HepG2 (cell line): ENCODE data around the gene ORC2. TPM values are rescaled to one million over a fixed set of nuclear protein-coding genes. Genes with fewer than 3 reads are reported as not detected.

Experiments used
- ADNP ChIP-seq: sonication (generic); formaldehyde crosslinking; IDR thresholded peaks from 2 replicates; pipeline ENCODE4 v1.4.0; 2020; ENCODE audit warnings: missing genetic modification reagents
- ARNT2 ChIP-seq: sonication (generic); formaldehyde crosslinking; IDR thresholded peaks from 2 replicates; pipeline ENCODE4 v1.8.0; 2022; ENCODE audit warnings: mild to moderate bottlenecking, low read depth, missing genetic modification reagents, moderate library complexity
- ATM ChIP-seq: fragments of 450-650 bp; IDR thresholded peaks from 2 replicates; pipeline ENCODE4 v1.7.1; 2017; ENCODE audit warnings: mild to moderate bottlenecking, borderline replicate concordance
- EP300 ChIP-seq, 3 experiments: sonication (generic) in 1 of 3; formaldehyde crosslinking in 1 of 3; IDR thresholded peaks; 2 replicates each; pipeline versions ENCODE4 v1.5.1 to v1.6.1; 2011 to 2020; ENCODE audit warnings: low read depth in 2 of 3, low read length in 2 of 3, borderline replicate concordance in 1 of 3, improper control_type of control experiment in 1 of 3, mild to moderate bottlenecking in 1 of 3, missing genetic modification reagents in 1 of 3, moderate library complexity in 1 of 3
- HDAC1 ChIP-seq: sonication (generic); formaldehyde crosslinking; IDR thresholded peaks from 2 replicates; pipeline ENCODE4 v1.5.1; 2020; ENCODE audit warnings: mild to moderate bottlenecking, missing genetic modification reagents
- TAF1 ChIP-seq: sonication (generic); formaldehyde crosslinking; IDR thresholded peaks from 2 replicates; pipeline ENCODE4 v1.4.0; 2020; ENCODE audit warnings: missing genetic modification reagents
- ZBTB7A ChIP-seq: sonication (generic); formaldehyde crosslinking; IDR thresholded peaks from 2 replicates; pipeline ENCODE4 v1.8.0; 2022; ENCODE audit warnings: mild to moderate bottlenecking, missing genetic modification reagents
- ZFP1 ChIP-seq: IDR thresholded peaks from 2 replicates; pipeline ENCODE4 v1.6.1; 2016
- ZFY ChIP-seq: sonication (generic); formaldehyde crosslinking; IDR thresholded peaks from 2 replicates; pipeline ENCODE4 v1.4.0; 2020; ENCODE audit warnings: missing genetic modification reagents
- ZNF775 ChIP-seq: sonication (generic); formaldehyde crosslinking; IDR thresholded peaks from 2 replicates; pipeline ENCODE4 v1.4.0; 2020; ENCODE audit warnings: missing genetic modification reagents, mild to moderate bottlenecking, moderate library complexity, borderline replicate concordance
- ZNF816 ChIP-seq: sonication (generic); formaldehyde crosslinking; IDR thresholded peaks from 2 replicates; pipeline ENCODE4 v1.8.0; 2022; ENCODE audit warnings: missing genetic modification reagents, mild to moderate bottlenecking, borderline replicate concordance
- polyA plus RNA-seq, 8 experiments: library from polyadenylated mRNA; depleted of rRNA in 3 of 8; stranded (reverse) in 7 of 8; unstranded in 1 of 8; fragments of >200 nt; fragmentation: Illumina TruSeq in 4 of 8; extraction: Trizol in 4 of 8; gene quantifications; 2 replicates each; pipeline versions ENCODE4 v1.2.1 to v1.2.3, GENCODE V29; 2011 to 2016; ENCODE audit warnings: low read depth in 4 of 8, missing spikeins in 1 of 8, mixed read lengths in 1 of 8; ENCODE audit not compliant: insufficient read depth in 1 of 8
- total RNA-seq, 5 experiments: library from RNA; depleted of rRNA; stranded (reverse); fragments of >200 nt; fragmentation: Illumina TruSeq; extraction: Trizol; gene quantifications; 2 replicates each; pipeline ENCODE4 v1.2.3, GENCODE V29; 2016; ENCODE audit warnings: low read depth in 1 of 5
- TF ChIP-seq, protein P1 (sequence below): sonication (generic); formaldehyde crosslinking; IDR thresholded peaks from 2 replicates; pipeline ENCODE4 v1.8.0; 2022; ENCODE audit warnings: missing genetic modification reagents, low read depth, mild to moderate bottlenecking, borderline replicate concordance
- TF ChIP-seq, protein P2 (sequence below): sonication (generic); formaldehyde crosslinking; IDR thresholded peaks from 2 replicates; pipeline ENCODE4 v1.5.0; 2020; ENCODE audit warnings: missing genetic modification reagents, mild to moderate bottlenecking, borderline replicate concordance
- TF ChIP-seq, protein P3 (sequence below): sonication (generic); formaldehyde crosslinking; IDR thresholded peaks from 2 replicates; pipeline ENCODE4 v1.5.0; 2020; ENCODE audit warnings: mild to moderate bottlenecking, missing genetic modification reagents, borderline replicate concordance

ORC2 gene
- total and polyA plus RNA-seq, 2 of the 13 experiments (the other 11 are each of a cell fraction or from before 2014, with no cell fraction given), result 19.3 to 73.5 TPM

DNA sequence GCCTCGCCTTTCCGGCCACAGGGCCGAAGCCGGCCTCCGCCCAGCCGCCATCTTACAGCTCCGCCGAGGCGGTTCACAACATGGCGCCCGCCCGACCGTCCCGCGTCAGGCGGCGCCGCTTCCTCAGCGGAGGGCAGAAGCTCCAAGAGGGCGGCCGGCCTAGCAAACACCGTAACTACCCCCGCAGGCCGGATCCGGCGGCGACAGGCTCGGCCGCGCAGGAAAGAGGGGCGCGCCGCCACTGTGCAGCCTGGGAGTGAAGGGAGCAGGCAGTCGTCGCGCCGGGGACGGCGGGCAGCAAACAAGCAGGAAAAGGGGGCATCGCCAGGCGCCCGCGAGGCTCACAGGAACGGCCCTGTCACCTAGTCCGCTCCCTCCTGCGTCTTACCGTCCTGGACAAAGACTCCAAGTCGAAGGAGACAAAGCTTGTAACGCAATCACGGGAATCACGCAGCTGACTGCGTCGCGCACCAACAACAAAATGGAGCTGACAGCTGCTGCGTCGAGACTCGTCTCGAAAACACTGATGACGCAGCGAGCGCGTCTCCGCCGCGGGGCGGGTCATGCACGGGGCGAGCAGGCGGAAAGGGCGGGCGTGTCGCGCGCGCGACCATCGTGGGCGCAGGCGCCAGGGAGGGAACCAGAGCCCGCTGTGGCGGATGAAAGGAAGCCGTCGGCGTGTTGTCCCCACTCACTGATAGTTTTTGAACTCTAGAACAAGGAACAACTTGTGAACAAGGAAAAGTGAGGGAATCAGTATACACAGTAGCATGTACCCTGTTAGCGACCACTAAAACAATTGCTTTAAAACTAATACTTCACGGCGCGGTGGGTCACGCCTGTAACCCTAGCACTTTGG is 99.1 kb downstream of the ORC2 start, which contains the start of gene CLK1 (continued):
- TF ChIP-seq, protein P1, sequence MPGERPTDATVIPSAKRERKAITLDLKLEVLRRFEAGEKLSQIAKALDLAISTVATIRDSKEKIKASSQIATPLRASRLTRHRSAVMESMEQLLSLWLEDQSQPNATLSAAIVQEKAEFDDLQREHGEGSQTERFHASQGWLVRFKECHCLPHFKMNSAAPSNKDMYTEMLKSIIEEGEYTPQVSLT, result no peak; the same call in 1 of the 2 replicates
- TF ChIP-seq, protein P2, sequence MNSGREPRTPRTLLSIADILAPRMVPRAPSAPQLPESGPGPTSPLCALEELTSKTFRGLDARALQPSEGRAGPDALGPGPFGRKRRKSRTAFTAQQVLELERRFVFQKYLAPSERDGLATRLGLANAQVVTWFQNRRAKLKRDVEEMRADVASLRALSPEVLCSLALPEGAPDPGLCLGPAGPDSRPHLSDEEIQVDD, result peak; percentile 90; the same call in 1 of the 2 replicates
- peak; percentile 91; the same call in 1 of the 2 replicates for TF ChIP-seq ZNF775
- TF ChIP-seq HDAC1 (CRISPR knock-in tag), result peak; percentile 91
- TF ChIP-seq, protein P3, sequence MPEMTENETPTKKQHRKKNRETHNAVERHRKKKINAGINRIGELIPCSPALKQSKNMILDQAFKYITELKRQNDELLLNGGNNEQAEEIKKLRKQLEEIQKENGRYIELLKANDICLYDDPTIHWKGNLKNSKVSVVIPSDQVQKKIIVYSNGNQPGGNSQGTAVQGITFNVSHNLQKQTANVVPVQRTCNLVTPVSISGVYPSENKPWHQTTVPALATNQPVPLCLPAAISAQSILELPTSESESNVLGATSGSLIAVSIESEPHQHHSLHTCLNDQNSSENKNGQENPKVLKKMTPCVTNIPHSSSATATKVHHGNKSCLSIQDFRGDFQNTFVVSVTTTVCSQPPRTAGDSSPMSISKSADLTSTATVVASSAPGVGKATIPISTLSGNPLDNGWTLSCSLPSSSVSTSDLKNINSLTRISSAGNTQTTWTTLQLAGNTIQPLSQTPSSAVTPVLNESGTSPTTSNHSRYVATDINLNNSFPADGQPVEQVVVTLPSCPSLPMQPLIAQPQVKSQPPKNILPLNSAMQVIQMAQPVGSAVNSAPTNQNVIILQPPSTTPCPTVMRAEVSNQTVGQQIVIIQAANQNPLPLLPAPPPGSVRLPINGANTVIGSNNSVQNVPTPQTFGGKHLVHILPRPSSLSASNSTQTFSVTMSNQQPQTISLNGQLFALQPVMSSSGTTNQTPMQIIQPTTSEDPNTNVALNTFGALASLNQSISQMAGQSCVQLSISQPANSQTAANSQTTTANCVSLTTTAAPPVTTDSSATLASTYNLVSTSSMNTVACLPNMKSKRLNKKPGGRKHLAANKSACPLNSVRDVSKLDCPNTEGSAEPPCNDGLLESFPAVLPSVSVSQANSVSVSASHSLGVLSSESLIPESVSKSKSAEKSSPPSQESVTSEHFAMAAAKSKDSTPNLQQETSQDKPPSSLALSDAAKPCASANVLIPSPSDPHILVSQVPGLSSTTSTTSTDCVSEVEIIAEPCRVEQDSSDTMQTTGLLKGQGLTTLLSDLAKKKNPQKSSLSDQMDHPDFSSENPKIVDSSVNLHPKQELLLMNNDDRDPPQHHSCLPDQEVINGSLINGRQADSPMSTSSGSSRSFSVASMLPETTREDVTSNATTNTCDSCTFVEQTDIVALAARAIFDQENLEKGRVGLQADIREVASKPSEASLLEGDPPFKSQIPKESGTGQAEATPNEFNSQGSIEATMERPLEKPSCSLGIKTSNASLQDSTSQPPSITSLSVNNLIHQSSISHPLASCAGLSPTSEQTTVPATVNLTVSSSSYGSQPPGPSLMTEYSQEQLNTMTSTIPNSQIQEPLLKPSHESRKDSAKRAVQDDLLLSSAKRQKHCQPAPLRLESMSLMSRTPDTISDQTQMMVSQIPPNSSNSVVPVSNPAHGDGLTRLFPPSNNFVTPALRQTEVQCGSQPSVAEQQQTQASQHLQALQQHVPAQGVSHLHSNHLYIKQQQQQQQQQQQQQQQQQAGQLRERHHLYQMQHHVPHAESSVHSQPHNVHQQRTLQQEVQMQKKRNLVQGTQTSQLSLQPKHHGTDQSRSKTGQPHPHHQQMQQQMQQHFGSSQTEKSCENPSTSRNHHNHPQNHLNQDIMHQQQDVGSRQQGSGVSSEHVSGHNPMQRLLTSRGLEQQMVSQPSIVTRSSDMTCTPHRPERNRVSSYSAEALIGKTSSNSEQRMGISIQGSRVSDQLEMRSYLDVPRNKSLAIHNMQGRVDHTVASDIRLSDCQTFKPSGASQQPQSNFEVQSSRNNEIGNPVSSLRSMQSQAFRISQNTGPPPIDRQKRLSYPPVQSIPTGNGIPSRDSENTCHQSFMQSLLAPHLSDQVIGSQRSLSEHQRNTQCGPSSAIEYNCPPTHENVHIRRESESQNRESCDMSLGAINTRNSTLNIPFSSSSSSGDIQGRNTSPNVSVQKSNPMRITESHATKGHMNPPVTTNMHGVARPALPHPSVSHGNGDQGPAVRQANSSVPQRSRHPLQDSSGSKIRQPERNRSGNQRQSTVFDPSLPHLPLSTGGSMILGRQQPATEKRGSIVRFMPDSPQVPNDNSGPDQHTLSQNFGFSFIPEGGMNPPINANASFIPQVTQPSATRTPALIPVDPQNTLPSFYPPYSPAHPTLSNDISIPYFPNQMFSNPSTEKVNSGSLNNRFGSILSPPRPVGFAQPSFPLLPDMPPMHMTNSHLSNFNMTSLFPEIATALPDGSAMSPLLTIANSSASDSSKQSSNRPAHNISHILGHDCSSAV (CRISPR knock-in tag), result peak; percentile 99
- peak; percentile 27 to 54; a peak in 2 of 4 replicates for TF ChIP-seq EP300 (IDR thresholded peaks at IDR 0.05; ENCODE audit: low read depth in 2 of 2, low read length in 2 of 2)
- TF ChIP-seq EP300 (CRISPR knock-in tag; IDR thresholded peaks at IDR 0.05; ENCODE audit: borderline replicate concordance), result peak; percentile 64
- TF ChIP-seq ZNF816, result peak; percentile 51; the same call in 1 of the 2 replicates
- peak; percentile 53; the same call in 1 of the 2 replicates for TF ChIP-seq ZBTB7A (CRISPR knock-in tag)
- TF ChIP-seq ATM, result no peak
- peak; percentile 62 for TF ChIP-seq ZFP1
- TF ChIP-seq ADNP (CRISPR knock-in tag), result no peak
- TF ChIP-seq ZFY (CRISPR knock-in tag), result peak; percentile 93
- peak; percentile 100 for TF ChIP-seq TAF1 (CRISPR knock-in tag)
- peak; percentile 98 for TF ChIP-seq ARNT2
